HepG2 (cell line): ENCODE data around the gene UBE2O. TPM values are rescaled to one million over a fixed set of nuclear protein-coding genes. Genes with fewer than 3 reads are reported as not detected.
A peak's percentile ranks its signal among the peaks of the same experiment; 100 is the strongest.

Experiments
- AGO1 ChIP-seq: fragments of 200-400 bp; formaldehyde crosslinking; IDR thresholded peaks from 2 replicates; pipeline ENCODE4 v1.6.1; 2017; ENCODE audit warnings: mild to moderate bottlenecking, low read depth, low read length, moderate library complexity; ENCODE audit not compliant: poor library complexity, severe bottlenecking
- ARHGAP35 ChIP-seq: sonication (generic); formaldehyde crosslinking; IDR thresholded peaks from 2 replicates; pipeline ENCODE4 v1.9.0; 2022; ENCODE audit warnings: mild to moderate bottlenecking, inconsistent platforms, moderate library complexity, missing genetic modification reagents, borderline replicate concordance
- CREB3 ChIP-seq: sonication (generic); formaldehyde crosslinking; IDR thresholded peaks from 2 replicates; pipeline ENCODE4 v1.5.0; 2020; ENCODE audit warnings: missing genetic modification reagents
- ELF3 ChIP-seq: IDR thresholded peaks from 2 replicates; pipeline ENCODE4 v1.6.1; 2016; ENCODE audit warnings: missing genetic modification reagents, missing compliant biosample characterization
- GLMP ChIP-seq: sonication (generic); formaldehyde crosslinking; IDR thresholded peaks from 2 replicates; pipeline ENCODE4 v1.9.0; 2021; ENCODE audit warnings: missing genetic modification reagents, mild to moderate bottlenecking, borderline replicate concordance
- NR2C2 ChIP-seq: sonication (generic); formaldehyde crosslinking; IDR thresholded peaks from 2 replicates; pipeline ENCODE4 v1.4.0; 2020; ENCODE audit warnings: missing genetic modification reagents, mild to moderate bottlenecking, moderate library complexity, borderline replicate concordance
- PBX2 ChIP-seq: IDR thresholded peaks from 2 replicates; pipeline ENCODE4 v1.6.1; 2016; ENCODE audit warnings: control low read depth
- RXRA ChIP-seq: sonication (generic); formaldehyde crosslinking; IDR thresholded peaks from 2 replicates; pipeline ENCODE4 v1.5.1; 2020; ENCODE audit warnings: missing genetic modification reagents
- SRSF1 ChIP-seq: fragments of 200-400 bp; formaldehyde crosslinking; optimal IDR thresholded peaks from 2 replicates; pipeline ENCODE3; 2017; ENCODE audit warnings: mild to moderate bottlenecking, low read depth, low read length, moderate library complexity
- TARDBP ChIP-seq: sonication (generic); formaldehyde crosslinking; IDR thresholded peaks from 2 replicates; pipeline ENCODE4 v1.8.0; 2022; ENCODE audit warnings: mild to moderate bottlenecking, missing genetic modification reagents
- XRCC5 ChIP-seq: fragments of 200-400 bp; formaldehyde crosslinking; optimal IDR thresholded peaks from 2 replicates; pipeline ENCODE3; 2017; ENCODE audit warnings: mild to moderate bottlenecking, low read length
- ZBTB1 ChIP-seq: sonication (generic); formaldehyde crosslinking; IDR thresholded peaks from 2 replicates; pipeline ENCODE4 v1.4.0; 2020; ENCODE audit warnings: missing genetic modification reagents, borderline replicate concordance
- ZNF235 ChIP-seq: sonication (generic); formaldehyde crosslinking; IDR thresholded peaks from 2 replicates; pipeline ENCODE4 v1.8.1; 2023; ENCODE audit warnings: mild to moderate bottlenecking, missing genetic modification reagents, borderline replicate concordance
- ZNF646 ChIP-seq: sonication (generic); formaldehyde crosslinking; IDR thresholded peaks from 2 replicates; pipeline ENCODE4 v1.9.0; 2021; ENCODE audit warnings: mild to moderate bottlenecking, missing genetic modification reagents
- polyA plus RNA-seq, 8 experiments: library from polyadenylated mRNA; depleted of rRNA in 3 of 8; stranded (reverse) in 7 of 8; unstranded in 1 of 8; fragments of >200 nt; fragmentation: Illumina TruSeq in 4 of 8; extraction: Trizol in 4 of 8; gene quantifications; 2 replicates each; pipeline versions ENCODE4 v1.2.1 to v1.2.3, GENCODE V29; 2011 to 2016; ENCODE audit warnings: low read depth in 4 of 8, missing spikeins in 1 of 8, mixed read lengths in 1 of 8; ENCODE audit not compliant: insufficient read depth in 1 of 8
- total RNA-seq, 5 experiments: library from RNA; depleted of rRNA; stranded (reverse); fragments of >200 nt; fragmentation: Illumina TruSeq; extraction: Trizol; gene quantifications; 2 replicates each; pipeline ENCODE4 v1.2.3, GENCODE V29; 2016; ENCODE audit warnings: low read depth in 1 of 5
- TF ChIP-seq, protein P1 (sequence below): IDR thresholded peaks from 2 replicates; pipeline ENCODE4 v1.6.1; 2012; ENCODE audit warnings: low read depth, low read length, improper control_type of control experiment
- TF ChIP-seq, protein P2 (sequence below): sonication (generic); formaldehyde crosslinking; IDR thresholded peaks from 2 replicates; pipeline ENCODE4 v1.5.0; 2020; ENCODE audit warnings: mild to moderate bottlenecking, missing genetic modification reagents

The UBE2O gene
- total and polyA plus RNA-seq, 2 of the 13 experiments (the other 11 are each of a cell fraction or from before 2014, with no cell fraction given), result 21.5 to 23.5 TPM

DNA sequence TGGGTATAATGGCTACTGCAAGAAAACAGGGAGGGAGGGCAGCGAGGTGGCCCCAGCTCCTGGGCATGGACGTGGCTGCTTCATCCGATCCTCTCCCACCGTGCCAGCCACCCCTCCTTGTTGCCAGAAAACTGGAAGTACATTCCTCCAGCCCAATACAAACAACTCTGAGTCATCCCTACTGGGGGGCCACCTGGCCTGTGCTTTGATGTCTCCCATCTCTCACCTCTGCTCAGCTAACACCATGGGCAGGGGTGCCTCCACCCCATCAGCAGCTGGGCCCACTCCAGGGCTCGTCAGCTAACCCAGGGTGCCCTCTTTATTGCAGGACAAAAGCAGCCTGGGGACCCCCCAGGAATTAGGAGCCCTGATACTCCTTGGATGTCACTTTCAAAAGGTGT, 46.3 kb upstream of the UBE2O start (continued):
- TF ChIP-seq, protein P1, sequence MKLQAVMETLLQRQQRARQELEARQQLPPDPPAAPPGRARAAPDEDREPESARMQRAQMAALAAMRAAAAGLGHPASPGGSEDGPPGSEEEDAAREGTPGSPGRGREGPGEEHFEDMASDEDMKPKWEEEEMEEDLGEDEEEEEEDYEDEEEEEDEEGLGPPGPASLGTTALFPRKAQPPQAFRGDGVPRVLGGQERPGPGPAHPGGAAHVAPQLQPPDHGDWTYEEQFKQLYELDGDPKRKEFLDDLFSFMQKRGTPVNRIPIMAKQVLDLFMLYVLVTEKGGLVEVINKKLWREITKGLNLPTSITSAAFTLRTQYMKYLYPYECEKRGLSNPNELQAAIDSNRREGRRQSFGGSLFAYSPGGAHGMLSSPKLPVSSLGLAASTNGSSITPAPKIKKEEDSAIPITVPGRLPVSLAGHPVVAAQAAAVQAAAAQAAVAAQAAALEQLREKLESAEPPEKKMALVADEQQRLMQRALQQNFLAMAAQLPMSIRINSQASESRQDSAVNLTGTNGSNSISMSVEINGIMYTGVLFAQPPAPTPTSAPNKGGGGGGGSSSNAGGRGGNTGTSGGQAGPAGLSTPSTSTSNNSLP, result no peak; the same call in 1 of the 2 replicates
- no peak for TF ChIP-seq ZBTB1 (CRISPR knock-in tag)
- 0 out of 2 replicates have a peak, but pooled peaks have one; percentile 34 for TF ChIP-seq ARHGAP35 (CRISPR knock-in tag)
- TF ChIP-seq ZNF235 (CRISPR knock-in tag), result peak; percentile 74; the same call in 1 of the 2 replicates
- TF ChIP-seq NR2C2, result no peak
- TF ChIP-seq TARDBP (CRISPR knock-in tag), result peak; percentile 89
- TF ChIP-seq, protein P2, sequence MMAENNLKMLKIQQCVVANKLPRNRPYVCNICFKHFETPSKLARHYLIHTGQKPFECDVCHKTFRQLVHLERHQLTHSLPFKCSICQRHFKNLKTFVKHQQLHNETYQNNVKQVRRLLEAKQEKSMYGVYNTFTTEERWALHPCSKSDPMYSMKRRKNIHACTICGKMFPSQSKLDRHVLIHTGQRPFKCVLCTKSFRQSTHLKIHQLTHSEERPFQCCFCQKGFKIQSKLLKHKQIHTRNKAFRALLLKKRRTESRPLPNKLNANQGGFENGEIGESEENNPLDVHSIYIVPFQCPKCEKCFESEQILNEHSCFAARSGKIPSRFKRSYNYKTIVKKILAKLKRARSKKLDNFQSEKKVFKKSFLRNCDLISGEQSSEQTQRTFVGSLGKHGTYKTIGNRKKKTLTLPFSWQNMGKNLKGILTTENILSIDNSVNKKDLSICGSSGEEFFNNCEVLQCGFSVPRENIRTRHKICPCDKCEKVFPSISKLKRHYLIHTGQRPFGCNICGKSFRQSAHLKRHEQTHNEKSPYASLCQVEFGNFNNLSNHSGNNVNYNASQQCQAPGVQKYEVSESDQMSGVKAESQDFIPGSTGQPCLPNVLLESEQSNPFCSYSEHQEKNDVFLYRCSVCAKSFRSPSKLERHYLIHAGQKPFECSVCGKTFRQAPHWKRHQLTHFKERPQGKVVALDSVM, result no peak
- TF ChIP-seq XRCC5, result peak; percentile 64
- peak; percentile 98 for TF ChIP-seq SRSF1
- TF ChIP-seq CREB3 (CRISPR knock-in tag), result no peak
- TF ChIP-seq ZNF646 (CRISPR knock-in tag), result no peak
- TF ChIP-seq ELF3, result peak; percentile 84
- TF ChIP-seq GLMP (CRISPR knock-in tag), result no peak
- no peak for TF ChIP-seq AGO1
- TF ChIP-seq RXRA (CRISPR knock-in tag), result peak; percentile 93
- no peak for TF ChIP-seq PBX2 (CRISPR knock-in tag)
